ENCODE data around the gene AATF.

The AATF gene

DNA sequence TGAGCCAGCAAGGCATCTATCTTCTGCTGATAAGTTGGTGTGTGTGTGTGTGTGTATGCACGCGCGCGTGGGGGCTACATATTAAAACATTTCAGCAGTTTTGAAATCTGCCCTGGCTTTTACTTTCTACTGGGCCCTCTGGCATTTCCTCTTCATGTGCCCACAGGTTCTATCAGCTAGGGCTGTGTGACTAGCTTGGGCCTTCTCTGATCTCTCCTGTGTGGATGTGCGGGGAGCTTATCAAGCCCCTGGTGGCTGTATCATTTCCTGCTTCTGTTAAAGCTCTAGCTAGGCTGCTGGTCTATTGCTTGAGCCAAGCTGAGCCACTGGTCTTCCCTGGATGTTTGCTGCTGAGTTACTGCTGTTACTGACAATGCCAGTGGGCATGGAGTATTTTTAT, 132.5 kb downstream of the AATF start:
- no peak for DNase-seq (ENCODE audit: low read depth)

DNA sequence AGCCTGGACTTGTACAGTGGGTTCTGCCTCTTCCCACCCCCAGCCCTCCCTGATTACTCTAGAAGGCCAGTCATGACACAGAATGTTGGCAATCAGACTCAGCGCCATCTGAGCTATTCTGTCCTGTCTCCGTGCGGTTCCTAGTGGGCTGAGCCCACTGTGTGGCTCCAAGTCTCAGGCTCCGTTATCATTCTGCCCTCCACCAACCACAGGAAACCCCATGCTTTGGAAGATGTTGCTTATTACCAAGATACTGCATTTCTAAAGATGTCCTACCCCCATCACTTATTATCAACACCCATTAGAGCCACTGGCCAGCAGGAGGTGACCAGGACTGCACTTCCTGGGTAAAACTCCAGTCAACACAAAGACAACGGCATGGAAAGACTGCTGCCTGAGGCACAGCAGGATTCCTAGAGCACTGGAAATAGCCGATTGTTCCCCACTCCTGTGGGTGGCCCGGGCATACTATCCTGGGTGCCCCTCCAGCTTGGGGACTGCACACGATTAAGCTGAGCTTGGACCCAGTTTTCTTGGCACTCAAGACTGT, 133.6 kb downstream of the AATF start:
- no peak for DNase-seq (ENCODE audit: low read depth)

DNA sequence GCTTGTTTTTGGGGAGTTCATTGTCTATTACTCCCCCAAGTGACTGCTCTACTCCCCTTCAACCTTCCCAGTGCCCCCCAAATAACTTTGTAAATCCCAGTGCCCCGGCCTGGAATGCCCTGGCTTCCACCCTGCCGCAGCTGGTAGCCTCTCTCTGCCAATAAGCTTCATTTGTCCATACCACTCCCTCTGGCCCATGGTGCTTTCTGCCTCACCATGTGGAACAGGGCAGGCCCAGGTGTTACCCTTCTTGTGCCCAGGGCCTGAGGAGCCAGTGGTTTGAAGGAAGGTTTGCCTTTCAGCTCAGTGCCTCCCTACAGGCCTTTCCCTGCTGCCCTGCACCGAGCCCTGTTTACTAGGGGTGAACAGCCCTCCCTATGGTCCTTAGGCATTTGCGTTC, 134.2 kb downstream of the AATF start:
- DNase-seq (ENCODE audit: low read depth), result no peak

DNA sequence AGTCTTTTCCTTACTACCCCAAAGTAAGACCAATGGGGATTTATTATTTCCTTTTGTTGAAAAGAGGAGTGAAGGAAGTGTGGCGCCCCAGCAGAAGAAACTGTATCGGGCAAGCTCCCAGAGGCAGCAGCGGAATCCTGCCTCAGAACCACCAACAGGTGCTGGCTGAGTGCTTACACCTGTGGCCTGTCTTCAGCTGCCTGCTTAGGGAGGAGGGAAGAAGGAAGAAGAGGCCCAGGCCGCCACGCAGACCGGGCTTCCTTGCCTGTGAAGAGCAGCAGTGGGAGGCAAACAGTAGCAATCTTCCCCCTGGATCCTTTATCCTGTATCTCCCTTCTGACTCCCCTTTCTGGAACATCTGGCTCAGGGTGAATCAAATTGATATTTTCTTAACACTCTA, 134.7 kb downstream of the AATF start:
- DNase-seq (ENCODE audit: low read depth), result no peak

DNA sequence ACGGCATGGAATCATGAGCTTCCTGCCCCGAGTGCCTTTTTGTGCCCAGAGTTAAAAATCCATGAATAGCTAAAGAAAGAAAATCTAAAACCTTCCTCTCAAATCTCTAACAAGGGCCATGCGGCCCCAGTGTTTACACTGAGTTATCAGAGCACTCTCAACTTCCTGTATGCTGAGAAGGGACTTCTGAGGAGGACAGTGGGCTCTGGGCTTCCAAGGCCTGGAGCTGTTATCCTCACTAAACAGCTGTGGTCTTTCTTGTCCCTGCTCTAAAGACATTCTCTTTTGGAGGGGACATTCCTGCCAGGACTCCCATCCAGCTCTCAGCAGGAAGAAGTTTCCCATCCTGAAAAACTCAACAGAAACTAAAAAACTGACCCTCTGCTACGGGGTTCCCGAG, 135.6 kb downstream of the AATF start:
- no peak for DNase-seq (ENCODE audit: low read depth)

DNA sequence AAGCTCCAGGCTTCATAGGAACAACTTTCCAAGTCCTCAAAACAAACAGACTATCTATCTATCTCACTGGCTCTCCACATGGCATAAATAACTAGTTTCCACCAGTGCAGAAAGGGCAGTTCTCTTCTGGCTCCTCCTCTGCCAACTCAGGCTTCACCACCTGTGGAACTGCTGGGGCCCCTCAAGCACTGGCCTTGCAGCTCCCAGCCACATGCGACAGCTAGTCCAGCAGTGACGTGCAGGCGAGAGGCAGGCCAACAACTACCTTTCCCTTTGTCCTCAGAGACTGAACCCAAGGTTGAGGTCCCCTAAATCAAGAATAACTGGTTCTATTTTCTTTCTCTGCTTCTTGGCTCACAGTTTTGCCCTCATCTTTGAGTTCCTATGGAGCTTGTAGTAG, 137.6 kb downstream of the AATF start:
- DNase-seq (ENCODE audit: low read depth), result no peak

DNA sequence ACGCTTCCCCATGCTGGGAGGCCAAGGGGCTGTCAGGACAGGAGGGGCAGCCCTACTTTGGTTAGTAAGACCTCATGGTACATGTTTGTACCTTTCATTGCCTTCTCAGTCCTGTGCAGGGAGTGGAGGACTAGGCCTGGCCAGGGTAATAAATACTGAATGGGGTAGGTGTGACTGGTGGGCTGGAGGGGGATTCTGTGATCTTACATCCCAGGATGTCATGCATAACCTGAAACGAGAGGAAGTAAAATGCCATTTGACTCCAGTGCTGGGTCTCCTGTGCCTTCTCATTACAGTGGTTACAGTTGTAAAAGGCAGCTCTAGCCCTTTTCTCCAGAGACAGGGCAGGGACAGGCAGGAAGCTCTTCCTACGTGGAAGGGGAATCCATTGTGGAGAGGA, 138.2 kb downstream of the AATF start:
- DNase-seq (ENCODE audit: low read depth), result no peak

DNA sequence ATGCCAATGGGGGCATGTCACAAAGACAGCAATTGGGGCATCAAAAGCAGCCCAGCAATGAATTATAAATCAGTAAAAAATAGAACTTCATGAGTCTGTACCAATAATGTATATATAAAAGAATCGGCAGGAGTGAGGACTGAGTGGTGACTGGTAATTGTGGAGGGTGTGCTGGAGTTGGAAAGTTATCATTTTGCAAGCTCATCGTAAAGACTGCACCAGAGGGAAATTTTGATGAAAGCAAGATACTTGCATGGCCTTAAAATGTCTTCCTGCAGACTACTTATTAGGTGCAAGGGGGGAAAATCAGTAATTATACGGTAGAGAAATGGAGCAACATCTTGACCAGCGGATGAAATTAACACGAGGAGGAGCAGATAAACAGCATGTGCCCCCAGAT, 138.9 kb downstream of the AATF start:
- no peak for DNase-seq (ENCODE audit: low read depth)

DNA sequence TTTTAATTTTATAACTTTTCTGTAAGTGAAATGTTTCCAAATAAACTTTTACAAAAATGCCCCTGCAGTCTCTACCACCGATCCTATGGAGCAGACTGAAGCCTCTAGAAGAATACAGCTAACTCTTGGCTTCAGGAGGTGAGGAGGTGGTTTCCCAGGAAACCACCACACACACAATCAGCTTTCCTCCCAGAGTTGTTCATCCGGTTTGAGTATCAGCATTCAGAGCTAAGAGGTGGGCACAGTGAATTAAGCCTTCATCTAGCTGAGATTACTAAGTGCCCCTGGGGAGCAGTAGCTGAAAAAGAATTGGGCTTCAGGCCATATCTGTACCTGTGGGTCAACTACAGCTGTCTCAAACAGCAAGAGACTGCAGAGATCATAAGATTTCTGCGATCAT, 139.7 kb downstream of the AATF start:
- DNase-seq (ENCODE audit: low read depth), result no peak

DNA sequence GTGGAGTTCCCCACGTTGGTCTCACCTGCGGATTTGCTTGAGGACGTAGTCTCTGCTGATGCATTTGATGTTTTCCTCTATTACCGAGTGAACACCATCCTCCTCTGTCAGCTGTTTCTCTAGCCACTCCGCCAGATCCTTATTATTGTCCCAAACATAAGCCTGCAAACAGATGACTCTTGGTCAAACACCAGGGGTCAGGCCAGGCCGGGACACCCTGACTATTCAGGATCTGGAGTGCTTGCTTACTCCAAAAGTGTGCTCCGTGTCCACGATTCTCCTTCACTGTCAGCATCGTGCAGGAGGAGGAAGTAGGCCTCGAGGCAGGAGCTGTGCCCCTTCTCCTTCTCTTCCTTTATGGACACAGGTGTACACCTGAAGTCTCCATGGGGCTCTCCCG, 140.2 kb downstream of the AATF start:
- no peak for DNase-seq (ENCODE audit: low read depth)

DNA sequence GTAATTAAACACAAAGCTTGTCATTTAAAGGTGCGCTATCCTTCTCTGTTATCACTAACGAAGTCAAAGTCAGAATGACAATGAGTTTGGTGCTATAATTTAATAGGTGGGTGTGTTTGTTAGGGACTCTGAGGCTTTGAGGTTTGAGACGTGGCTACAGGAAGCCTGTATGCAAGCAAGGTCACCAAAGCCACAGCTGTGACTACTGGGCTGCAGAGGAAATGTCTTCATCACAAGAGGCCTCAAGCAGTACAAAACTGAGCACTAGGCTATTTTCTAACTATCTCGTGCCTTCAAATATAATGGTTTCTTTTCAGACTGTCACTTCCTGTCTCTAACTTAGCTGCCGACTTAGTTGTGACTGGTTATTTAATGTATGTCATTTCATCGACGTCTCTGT, 141.2 kb downstream of the AATF start:
- no peak for DNase-seq (ENCODE audit: low read depth)

DNA sequence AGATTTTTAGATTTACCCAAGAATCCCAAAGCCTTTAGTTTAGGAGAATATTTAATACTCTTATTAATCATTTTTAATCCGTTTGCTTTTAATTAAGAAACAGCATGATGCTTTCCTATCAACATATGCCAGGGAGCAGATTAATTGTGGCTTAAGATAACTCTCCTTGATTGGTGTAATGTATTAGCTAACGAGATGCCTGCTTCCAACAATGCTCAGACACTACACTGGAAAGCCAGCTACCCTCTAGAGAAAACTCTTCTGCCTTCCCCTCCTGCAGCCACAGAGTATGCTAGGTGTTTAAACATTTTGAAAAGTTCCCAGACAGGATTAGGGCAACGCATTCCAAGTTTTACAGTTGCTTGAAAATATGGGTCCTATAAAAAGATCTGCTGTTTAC, 142.2 kb downstream of the AATF start:
- no peak for DNase-seq (ENCODE audit: low read depth)

DNA sequence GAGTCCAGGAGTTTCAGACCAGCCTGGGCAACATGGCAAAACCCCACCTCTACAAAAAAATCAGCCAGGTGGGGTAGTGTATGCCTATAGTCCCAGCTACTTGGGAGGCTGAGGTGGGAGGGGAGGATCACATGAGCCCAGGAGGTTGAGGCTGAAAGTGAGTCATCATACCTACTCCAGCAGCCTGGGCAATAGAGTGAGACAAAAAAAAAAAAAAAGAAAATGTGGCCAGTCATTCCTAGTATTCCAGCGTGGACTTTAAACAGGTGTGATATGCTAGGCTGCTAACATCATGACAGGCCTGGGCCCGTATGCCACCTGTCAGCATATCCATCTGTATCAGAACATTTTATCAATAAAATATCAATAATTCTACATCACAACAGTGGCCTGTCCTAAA, 143.3 kb downstream of the AATF start:
- DNase-seq (ENCODE audit: low read depth), result no peak

DNA sequence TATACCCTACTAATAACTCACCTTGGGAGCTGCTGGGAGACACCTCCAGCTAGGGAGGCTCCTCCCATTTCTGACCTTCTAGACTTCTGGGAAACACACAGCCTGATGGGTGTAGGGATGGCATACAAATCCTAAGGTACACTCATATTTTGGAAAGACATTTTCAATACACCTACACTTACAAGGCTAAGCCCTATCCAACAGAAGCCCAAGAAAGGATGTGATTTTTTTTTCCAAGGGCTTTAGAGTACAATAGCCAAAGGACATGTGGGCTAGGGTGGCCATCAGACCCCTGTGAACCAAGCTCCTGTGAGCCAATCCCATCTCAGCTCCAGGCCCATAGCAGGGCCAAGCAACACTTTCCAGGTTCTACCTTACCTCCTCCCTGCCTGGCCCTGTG, 143.9 kb downstream of the AATF start:
- no peak for DNase-seq (ENCODE audit: low read depth)

DNA sequence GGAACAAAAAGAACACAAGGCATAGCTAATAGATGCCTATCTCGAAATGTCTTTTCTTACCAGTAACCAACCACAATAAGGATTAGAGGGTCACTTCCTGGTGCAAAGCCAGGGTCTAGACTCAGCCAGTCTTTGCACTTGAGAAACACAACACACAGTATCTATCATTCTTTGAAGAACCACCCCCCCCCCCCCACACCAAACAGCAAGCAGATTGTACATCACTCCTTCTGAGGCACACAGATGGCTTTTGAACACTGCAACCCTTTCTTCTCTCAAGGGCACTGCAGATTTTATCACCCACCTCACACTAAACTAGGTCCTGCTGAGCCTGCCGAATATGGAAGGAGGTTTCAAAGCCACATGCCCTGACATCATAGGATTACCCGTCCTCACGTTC, 145.6 kb downstream of the AATF start:
- no peak for DNase-seq (ENCODE audit: low read depth)

DNA sequence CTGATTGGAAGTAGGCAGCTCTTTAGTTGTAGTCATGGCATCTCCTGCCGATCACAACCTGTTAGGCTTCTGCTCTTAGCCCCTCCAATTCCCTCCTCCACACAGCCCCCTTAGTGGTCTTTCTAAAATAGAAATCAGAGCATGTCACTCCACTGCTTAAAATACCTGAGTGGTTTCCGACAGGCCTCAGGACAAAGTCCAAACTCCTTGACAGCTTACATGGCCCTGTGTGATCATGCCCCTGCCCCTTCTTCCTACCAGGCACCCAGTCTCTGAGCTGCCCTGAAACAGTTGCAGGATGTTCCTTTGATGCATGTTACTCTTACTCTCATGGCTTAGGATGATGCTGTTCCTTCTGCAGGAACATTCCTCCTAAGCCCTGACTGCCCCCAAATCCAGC, 147.3 kb downstream of the AATF start:
- no peak for DNase-seq (ENCODE audit: low read depth)

DNA sequence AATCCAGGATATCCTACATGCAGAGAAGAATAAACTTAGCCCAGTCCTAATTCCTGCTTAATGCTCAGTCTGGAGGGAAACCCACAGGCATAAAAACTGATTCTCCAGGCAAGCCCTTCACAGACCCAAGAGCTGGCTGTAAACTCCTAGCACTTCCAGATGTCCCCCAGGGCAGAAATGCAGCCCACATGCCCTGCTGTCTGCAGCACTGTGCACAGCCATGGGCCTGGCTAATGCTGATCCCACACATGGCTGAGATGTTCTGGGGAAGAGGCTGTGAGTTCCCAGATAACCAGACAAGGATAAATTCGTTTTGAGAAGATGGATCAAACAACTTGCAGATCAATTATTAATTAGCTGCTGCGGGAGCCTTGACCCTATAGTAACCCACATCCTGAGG, 148.4 kb downstream of the AATF start:
- DNase-seq (ENCODE audit: low read depth), result no peak

DNA sequence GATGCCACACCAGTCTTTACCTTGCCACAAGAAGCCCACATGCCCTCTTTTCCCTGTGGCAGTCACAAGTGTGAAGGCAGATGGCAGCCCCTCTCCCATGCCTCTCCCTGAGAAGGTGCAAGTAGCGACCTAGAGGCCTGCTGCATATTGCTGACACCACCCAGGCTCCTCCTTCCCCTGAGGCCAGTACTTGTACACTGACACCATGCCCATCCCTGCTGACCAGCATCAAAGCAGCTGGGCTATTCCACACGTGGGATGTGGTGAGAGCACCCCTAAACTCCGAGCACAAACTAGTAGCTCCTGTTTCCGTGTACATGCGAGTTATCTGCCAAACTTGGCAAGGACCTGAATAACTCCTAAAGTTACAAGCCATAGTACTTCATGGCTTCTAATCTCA, 149.4 kb downstream of the AATF start:
- DNase-seq (ENCODE audit: low read depth), result no peak

DNA sequence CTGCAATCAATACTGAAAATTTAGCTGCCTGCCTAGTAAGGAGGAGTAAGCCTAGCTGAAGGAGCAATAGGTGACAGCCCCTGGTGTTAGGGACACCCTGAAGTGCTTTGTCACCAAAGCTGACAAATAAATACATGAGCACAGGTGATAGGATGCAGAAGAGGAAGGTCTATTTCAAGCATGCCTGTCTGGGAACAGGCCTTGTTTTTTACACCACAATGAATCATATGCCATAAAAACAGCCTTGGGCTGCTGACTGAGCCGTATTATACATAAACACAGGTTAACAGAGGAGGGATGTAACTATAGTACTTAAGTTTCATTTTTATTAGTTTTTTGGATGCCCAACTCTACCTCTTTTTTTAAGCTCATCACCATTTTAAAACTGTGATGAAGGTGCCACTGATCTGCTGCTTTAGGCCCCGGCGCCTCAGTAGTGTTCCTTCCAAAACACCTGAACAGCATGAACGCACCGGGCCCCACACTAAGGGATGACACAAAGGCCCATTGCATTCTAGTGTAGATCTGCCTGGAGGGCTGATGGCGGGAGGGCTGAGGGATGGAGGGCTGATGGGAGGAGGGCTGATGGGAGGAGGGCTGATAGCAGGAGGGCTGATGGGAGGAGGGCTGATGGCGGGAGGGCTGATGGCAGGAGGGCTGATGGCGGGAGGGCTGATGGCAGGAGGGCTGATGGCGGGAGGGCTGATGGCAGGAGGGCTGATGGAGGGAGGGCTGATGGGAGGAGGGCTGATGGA, 150.3 kb downstream of the AATF start:
- no peak for DNase-seq (ENCODE audit: low read depth)

DNA sequence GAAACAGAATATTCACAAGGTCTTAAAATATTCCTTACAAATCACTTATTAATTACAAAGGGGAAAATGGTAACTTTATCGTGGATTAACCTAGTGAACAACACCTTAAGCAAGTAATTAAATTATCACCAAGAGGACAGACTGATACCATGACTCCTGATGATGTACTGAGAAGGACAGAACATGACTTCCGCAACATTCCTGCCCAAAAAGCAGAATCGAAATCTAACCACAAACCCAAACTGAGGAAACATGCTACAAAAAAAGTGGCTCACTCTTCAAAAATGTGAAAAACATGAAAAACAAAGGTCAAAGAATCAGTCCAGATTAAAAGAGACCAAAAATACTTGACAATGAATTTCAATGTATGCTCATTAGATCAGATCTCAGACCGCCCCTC, 151.5 kb downstream of the AATF start:
- DNase-seq (ENCODE audit: low read depth), result no peak

DNA sequence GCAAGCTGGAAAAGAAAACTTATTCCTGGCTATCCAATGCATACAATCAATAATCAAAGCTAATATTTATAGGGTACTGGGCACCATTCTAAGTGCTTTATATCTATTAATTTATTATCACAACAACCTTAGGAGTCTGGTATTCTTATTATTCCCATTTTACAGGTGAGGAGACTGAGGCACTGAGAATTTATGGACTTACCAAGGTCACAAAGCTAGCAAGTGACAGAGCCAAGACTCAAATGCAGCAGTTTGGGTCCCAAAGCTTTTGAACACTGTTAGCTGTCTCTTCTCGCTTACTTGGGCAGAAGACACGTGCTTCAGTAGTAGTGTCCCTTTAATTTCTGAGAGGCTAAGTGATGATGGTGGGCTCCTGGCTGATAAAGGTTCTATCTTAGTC, 152.6 kb downstream of the AATF start:
- DNase-seq (ENCODE audit: low read depth), result no peak

DNA sequence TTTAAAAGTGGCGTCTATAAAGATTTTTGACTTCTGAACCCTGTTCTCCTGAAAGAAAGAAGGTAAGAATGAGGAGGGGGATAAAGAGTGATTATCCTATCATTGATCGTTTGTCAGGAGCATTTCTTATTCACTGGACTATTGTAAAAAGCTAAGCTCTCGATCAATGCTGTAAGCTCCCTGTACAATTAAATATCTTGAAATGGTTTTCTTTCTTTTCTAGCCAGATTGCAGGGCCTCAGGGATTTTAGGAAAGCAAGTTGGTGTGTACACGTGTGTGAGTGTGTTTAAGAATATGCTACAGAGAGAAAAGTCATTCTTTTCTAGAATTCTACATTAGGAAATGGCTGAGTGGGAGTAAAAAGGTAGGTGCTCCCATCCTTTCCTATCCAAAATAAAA, 154.5 kb downstream of the AATF start:
- no peak for DNase-seq (ENCODE audit: low read depth)

DNA sequence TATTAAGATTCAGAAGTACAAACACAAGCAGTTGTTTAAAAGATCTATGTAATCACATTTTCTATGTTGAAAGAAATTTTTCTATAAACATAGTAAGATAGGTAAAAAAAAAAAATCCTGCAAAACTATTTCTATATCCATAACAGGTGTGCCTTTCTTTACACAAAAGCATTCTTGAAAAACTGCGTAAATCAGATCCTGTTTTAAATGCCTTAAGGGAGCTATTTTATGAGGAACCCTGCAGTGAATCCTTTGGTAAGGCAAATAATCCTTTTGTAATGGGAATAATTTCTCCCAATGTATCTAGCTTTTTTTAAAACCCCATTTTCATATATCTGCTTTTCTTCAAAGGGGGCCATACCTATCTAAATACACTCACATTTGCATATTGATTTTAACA, 157.3 kb downstream of the AATF start:
- DNase-seq (ENCODE audit: low read depth), result no peak

All from fibroblast of the conjunctiva (primary cell).